Spleen (tissue), 11 donors: Measurements from ENCODE around the gene WDFY2. TPM values are rescaled to one million over a fixed set of nuclear protein-coding genes. Genes with fewer than 3 reads are reported as not detected.
A peak's percentile ranks its signal among the peaks of the same experiment; 100 is the strongest.

Source experiments
- DNase-seq: peaks from one replicate; pipeline ENCODE4 v3.0.0-alpha.2; 2020
- H3K27ac ChIP-seq, 8 donors: fragments of 200-600 bp; sonication (generic) in 7 of 8; 1 replicate in 4 of 8; 2 replicates in 4 of 8; pipeline versions ENCODE4 v1.5.0 to v1.8.0; 2016 to 2021; ENCODE audit warnings: inconsistent platforms in 4 of 8, mild to moderate bottlenecking in 4 of 8, moderate library complexity in 1 of 8
- H3K27me3 ChIP-seq, 7 donors: fragments of 200-600 bp; sonication (generic) in 6 of 7; replicated peaks in 1 of 7; 1 replicate in 4 of 7; 2 replicates in 3 of 7; pipeline versions ENCODE4 v1.5.0 to v1.8.0; 2016 to 2021; ENCODE audit warnings: inconsistent platforms in 3 of 7, mild to moderate bottlenecking in 1 of 7
- H3K36me3 ChIP-seq, 6 donors: fragments of 200-600 bp; sonication (generic) in 5 of 6; 1 replicate in 4 of 6; 2 replicates in 2 of 6; pipeline versions ENCODE4 v1.5.0 to v1.8.0; 2016 to 2021; ENCODE audit warnings: inconsistent platforms in 2 of 6
- H3K4me1 ChIP-seq, 6 donors: fragments of 200-600 bp; sonication (generic) in 5 of 6; 1 replicate in 3 of 6; 2 replicates in 3 of 6; pipeline versions ENCODE4 v1.5.0 to v1.8.0; 2016 to 2021; ENCODE audit warnings: inconsistent platforms in 3 of 6
- H3K4me3 ChIP-seq, 8 donors: fragments of 200-600 bp; sonication (generic) in 7 of 8; 1 replicate in 4 of 8; 2 replicates in 4 of 8; pipeline versions ENCODE4 v1.5.0 to v1.8.0; 2016 to 2021; ENCODE audit warnings: inconsistent platforms in 4 of 8, mild to moderate bottlenecking in 4 of 8, moderate library complexity in 2 of 8
- H3K9me3 ChIP-seq, 8 donors: fragments of 200-600 bp; sonication (generic) in 7 of 8; 1 replicate in 4 of 8; 2 replicates in 4 of 8; pipeline versions ENCODE4 v1.5.0 to v1.8.0; 2016 to 2021; ENCODE audit warnings: inconsistent platforms in 4 of 8
- CTCF ChIP-seq, 11 experiments: fragments of 200-600 bp in 7 of 11; fragments of 450-650 bp in 4 of 11; sonication (generic) in 4 of 11; IDR thresholded peaks in 8 of 11; conservative IDR thresholded peaks in 3 of 11; 1 replicate in 7 of 11; 2 replicates in 4 of 11; pipeline versions ENCODE4 v1.4.0 to v1.8.0; 2016 to 2021; ENCODE audit warnings: antibody characterized with exemption in 11 of 11, inconsistent platforms in 4 of 11, mild to moderate bottlenecking in 1 of 11
- POLR2A ChIP-seq, 3 donors: fragments of 450-650 bp; IDR thresholded peaks; one replicate each; pipeline ENCODE4 v1.5.1; 2017; ENCODE audit warnings: antibody characterized with exemption in 3 of 3, mild to moderate bottlenecking in 1 of 3
- POLR2AphosphoS5 ChIP-seq, 3 donors: sonication (generic); formaldehyde crosslinking; IDR thresholded peaks; one replicate each; pipeline ENCODE4 v1.5.1; 2017; ENCODE audit warnings: antibody characterized with exemption in 3 of 3
- WGBS, 5 donors: extraction: QIAGEN DNeasy Blood & Tissue Kit in 3 of 5; methylation state at CpG; one replicate each; pipeline versions ENCODE4 v1.1.5 to v1.1.7; 2013 to 2018; 5-methylcytosine and 5-hydroxymethylcytosine counted together
- intact Hi-C: fragments of 100-400 bp; cut with DNase I; formaldehyde crosslinking; loops from one replicate; pipeline ENCODE4 v1.15.0; 2023; ENCODE audit warnings: low total_unique reads
- polyA plus RNA-seq, 3 donors: library from polyadenylated mRNA; stranded (reverse); fragments of 200-250 nt; gene quantifications; one replicate each; pipeline ENCODE4 v1.2.1, GENCODE V29; 2013
- total RNA-seq, 7 donors: library from RNA; depleted of rRNA in 3 of 7; stranded (reverse); fragments of >200 nt in 3 of 7; fragmentation: NEBNext Ultra II Directional in 4 of 7; extraction: Animal tissue kit (Norgen Biotek cat#: 25700) in 4 of 7; gene quantifications; one replicate each; pipeline versions ENCODE4 v1.1.0 to v1.2.1, GENCODE V29; 2016 to 2021
- donor health status: healthy with polysubstance abuse.
- donor health status: DM: no; HTN: no; CAD: no; lungs with moderate emphysema.
- donor health status: DM: no; HTN: no; CAD: no.
- donor health status: Bipolar disorder and iron deficiency.
- donor health status: healthy.
- donor health status: DM: no; HTN: no; CAD: no.
- donor health status: DM: yes; HTN: yes; CAD: no.

Gene WDFY2
- total and polyA plus RNA-seq, 10 donors: 3.0 to 32.2 (median 24.9) TPM

DNA sequence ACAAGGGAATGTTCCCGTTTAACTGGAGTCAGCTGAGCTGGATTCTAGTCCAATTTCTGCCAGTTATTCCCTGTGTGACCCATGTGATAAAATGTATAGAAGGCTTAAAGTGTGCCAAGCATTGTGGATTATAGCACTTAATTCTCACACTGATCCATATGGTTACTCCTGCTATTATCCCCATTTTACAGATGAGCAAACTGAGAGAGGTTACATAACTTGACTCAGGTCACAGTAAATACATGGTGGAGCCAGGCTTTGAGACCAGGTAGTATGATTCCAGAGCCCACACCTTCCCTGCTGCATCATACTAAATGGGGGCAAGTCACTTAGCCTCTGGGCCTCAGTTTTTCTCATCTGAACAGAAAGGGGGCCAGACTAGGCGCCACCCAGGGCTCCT lies 221.7 kb downstream of the WDFY2 start:
- H3K9me3 ChIP-seq: no peaks in the 10 kb centered on the region
- no peaks in the 10 kb centered on the region for H3K27me3 ChIP-seq
- no peaks in the 10 kb centered on the region for H3K36me3 ChIP-seq
- H3K4me3 ChIP-seq: no peak overlapping the region
- intact Hi-C loops: no loop called here
- TF ChIP-seq POLR2A (IDR thresholded peaks at IDR 0.05): no peak
- TF ChIP-seq CTCF (IDR thresholded peaks at IDR 0.05 in 8 of 11, conservative IDR thresholded peaks at IDR 0.05 in 3 of 11): no peak
- no peak for TF ChIP-seq POLR2AphosphoS5 (IDR thresholded peaks at IDR 0.05)
- DNase-seq: no peak
- peak overlapping the region in 2 of 8 donors; percentile 98 to 100 for H3K27ac ChIP-seq
- peaks cover 13 to 55% (median 41%) of the 10 kb centered on the region in 6 donors for H3K4me1 ChIP-seq
- WGBS, 5 donors: 94 to 99% (median 98%) methylated on average over 2 of the region's 2 CpGs

GRCh38 chr13:51806566-51806965 lies 222.3 kb downstream of the WDFY2 start:
- H3K4me3 ChIP-seq: no peak overlapping the region
- no peaks in the 10 kb centered on the region for H3K36me3 ChIP-seq
- intact Hi-C loops: no loop called here
- WGBS, 5 donors: 70 to 78% (median 71%) methylated on average over 2 of the region's 2 CpGs
- H3K4me1 ChIP-seq: peaks cover 13 to 55% (median 45%) of the 10 kb centered on the region in 6 donors
- no peaks in the 10 kb centered on the region for H3K9me3 ChIP-seq
- TF ChIP-seq POLR2AphosphoS5 (IDR thresholded peaks at IDR 0.05): no peak
- no peak for TF ChIP-seq POLR2A (IDR thresholded peaks at IDR 0.05)
- TF ChIP-seq CTCF (IDR thresholded peaks at IDR 0.05 in 8 of 11, conservative IDR thresholded peaks at IDR 0.05 in 3 of 11): no peak
- peak overlapping the region in 1 of 8 donors; percentile 100 for H3K27ac ChIP-seq
- DNase-seq: no peak
- H3K27me3 ChIP-seq: no peaks in the 10 kb centered on the region

- intact Hi-C loops: no loop called here
- 68 to 91% (median 82%) methylated on average over 5 of the region's 5 CpGs for WGBS, 5 donors
Observed at GRCh38 chr13:51807041-51807440, 222.8 kb downstream of the WDFY2 start.

GRCh38 chr13:51808811-51809210 lies 224.5 kb downstream of the WDFY2 start:
- Histone ChIP-seq H3K27ac (no peak overlapping the region), H3K9me3 (no peaks in the 10 kb centered on the region), H3K27me3 (no peaks in the 10 kb centered on the region), H3K4me1 (peaks cover 0 to 54% (median 33%) of the 10 kb centered on the region in 6 donors), H3K36me3 (no peaks in the 10 kb centered on the region), H3K4me3 (no peak overlapping the region)
- intact Hi-C loops: no loop called here
- TF ChIP-seq CTCF (IDR thresholded peaks at IDR 0.05 in 8 of 11, conservative IDR thresholded peaks at IDR 0.05 in 3 of 11) (no peak), POLR2AphosphoS5 (IDR thresholded peaks at IDR 0.05) (no peak), POLR2A (IDR thresholded peaks at IDR 0.05) (no peak)
- DNase-seq: no peak

More at GRCh38 chr13:51807041-51807440, 222.8 kb downstream of the WDFY2 start:
- Histone ChIP-seq H3K4me3 (no peak overlapping the region), H3K36me3 (no peaks in the 10 kb centered on the region), H3K27me3 (no peaks in the 10 kb centered on the region), H3K9me3 (no peaks in the 10 kb centered on the region), H3K4me1 (peaks cover 13 to 55% (median 46%) of the 10 kb centered on the region in 6 donors), H3K27ac (peak overlapping the region in 1 of 8 donors; percentile 100)
- no peak for TF ChIP-seq POLR2A (IDR thresholded peaks at IDR 0.05)
- no peak for TF ChIP-seq CTCF (IDR thresholded peaks at IDR 0.05 in 8 of 11, conservative IDR thresholded peaks at IDR 0.05 in 3 of 11)
- DNase-seq: no peak
